ENCODE results near the gene SCNM1. TPM values are rescaled to one million over a fixed set of nuclear protein-coding genes. Genes with fewer than 3 reads are reported as not detected.
A peak's percentile ranks its signal among the peaks of the same experiment; 100 is the strongest.

The SCNM1 gene
- total RNA-seq, 2 experiments from 2014 or later: 54.1 to 70.9 TPM

GRCh38 chr1:151164732-151165280, 1.1 kb upstream of the SCNM1 start:
- Histone ChIP-seq H3K4me1 (ENCODE audit: insufficient read depth, low read length, poor library complexity, severe bottlenecking) (peaks cover 24% of the 10 kb centered on the region), H3K79me2 (ENCODE audit: insufficient read depth, low read depth, low read length) (peaks cover 13% of the 10 kb centered on the region; the same call in 1 of the 2 replicates), H3K36me3 (ENCODE audit: insufficient read depth, low read length) (peaks cover 24% of the 10 kb centered on the region), H3K9me2 (ENCODE audit: insufficient read depth, low read length) (no peaks in the 10 kb centered on the region), H4K20me1 (ENCODE audit: insufficient read depth, low read length) (no peaks in the 10 kb centered on the region), H3K4me3 (ENCODE audit: low read depth, low read length, poor library complexity, severe bottlenecking) (peak overlapping the region; percentile 90), H3K9me3 (ENCODE audit: low read length) (no peaks in the 10 kb centered on the region), H2AFZ (ENCODE audit: low read length) (0 out of 2 replicates have a peak overlapping the region, but pooled peaks have one; percentile 87), H3K4me2 (ENCODE audit: low read length) (peak overlapping the region; percentile 74), H3K27ac (ENCODE audit: low read depth, low read length, poor library complexity, severe bottlenecking) (no peak overlapping the region)
- TF ChIP-seq CTCF (conservative IDR thresholded peaks at IDR 0.05; ENCODE audit: low read length) (no peak), EZH2phosphoT487 (IDR thresholded peaks at IDR 0.05; ENCODE audit: borderline replicate concordance, low read depth, low read length) (no peak)
- ChIA-PET POLR2A (no interaction called here), CTCF (ENCODE audit: unreplicated experiment) (no interaction called here)
- intact Hi-C loops (cut with micrococcal nuclease; ENCODE audit: unreplicated experiment): no loop called here
- TSS peak; percentile 49 for BruUV-seq (replicated peaks)
- DNase-seq (ENCODE audit: low spot score): no peak

- Histone ChIP-seq H3K9me2 (ENCODE audit: insufficient read depth, low read length) (no peaks in the 10 kb centered on the region), H3K4me1 (ENCODE audit: insufficient read depth, low read length, poor library complexity, severe bottlenecking) (peaks cover 24% of the 10 kb centered on the region), H3K27ac (ENCODE audit: low read depth, low read length, poor library complexity, severe bottlenecking) (no peak overlapping the region), H3K36me3 (ENCODE audit: insufficient read depth, low read length) (peaks cover 29% of the 10 kb centered on the region), H3K4me2 (ENCODE audit: low read length) (peak overlapping the region; percentile 74), H2AFZ (ENCODE audit: low read length) (peak overlapping the region; percentile 87), H4K20me1 (ENCODE audit: insufficient read depth, low read length) (no peaks in the 10 kb centered on the region), H3K4me3 (ENCODE audit: low read depth, low read length, poor library complexity, severe bottlenecking) (peak overlapping the region; percentile 90), H3K9me3 (ENCODE audit: low read length) (no peaks in the 10 kb centered on the region), H3K79me2 (ENCODE audit: insufficient read depth, low read depth, low read length) (peaks cover 13% of the 10 kb centered on the region; the same call in 1 of the 2 replicates)
- intact Hi-C loops (cut with micrococcal nuclease; ENCODE audit: unreplicated experiment): no loop called here
- POLR2A ChIA-PET: no interaction called here
- TF ChIP-seq CTCF (conservative IDR thresholded peaks at IDR 0.05; ENCODE audit: low read length): no peak
- TF ChIP-seq EZH2phosphoT487 (IDR thresholded peaks at IDR 0.05; ENCODE audit: borderline replicate concordance, low read depth, low read length): no peak
- CTCF ChIA-PET (ENCODE audit: unreplicated experiment): no interaction called here
- DNase-seq (ENCODE audit: low spot score): no peak
- no TSS peak for BruUV-seq (replicated peaks)
These were observed 635 bp upstream of the SCNM1 start for GRCh38 chr1:151165281-151165737.

DNA sequence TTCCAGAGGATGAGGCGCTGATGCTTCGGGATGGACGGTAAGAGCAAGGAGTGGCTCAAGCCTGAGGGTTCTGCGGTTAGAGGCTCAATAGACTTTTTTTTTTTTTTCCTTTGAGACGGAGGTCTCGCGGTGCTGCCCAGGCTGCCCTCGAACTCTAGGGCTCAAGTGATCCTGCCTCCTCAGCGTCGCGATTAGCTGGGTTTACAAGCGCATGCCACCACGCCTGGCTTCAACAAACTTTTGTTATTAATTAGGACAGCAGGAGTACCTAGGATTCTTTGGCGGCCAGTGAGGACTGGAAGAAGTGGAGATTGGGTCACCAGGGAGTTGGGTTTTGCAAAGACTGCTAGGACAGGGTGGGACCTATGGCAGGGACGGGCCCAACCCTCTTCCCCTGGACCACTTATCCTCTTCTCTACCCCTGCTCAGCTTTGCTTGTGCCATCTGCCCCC, 587 bp downstream of the SCNM1 start:
- Histone ChIP-seq H3K9me2 (ENCODE audit: insufficient read depth, low read length) (no peaks in the 10 kb centered on the region), H4K20me1 (ENCODE audit: insufficient read depth, low read length) (no peaks in the 10 kb centered on the region), H3K4me1 (ENCODE audit: insufficient read depth, low read length, poor library complexity, severe bottlenecking) (peaks cover 24% of the 10 kb centered on the region), H3K4me2 (ENCODE audit: low read length) (peak overlapping the region; percentile 83), H3K36me3 (ENCODE audit: insufficient read depth, low read length) (peaks cover 34% of the 10 kb centered on the region), H3K79me2 (ENCODE audit: insufficient read depth, low read depth, low read length) (peaks cover 13% of the 10 kb centered on the region; the same call in 1 of the 2 replicates), H3K4me3 (ENCODE audit: low read depth, low read length, poor library complexity, severe bottlenecking) (peak overlapping the region; percentile 90), H3K27ac (ENCODE audit: low read depth, low read length, poor library complexity, severe bottlenecking) (peak overlapping the region; percentile 43), H2AFZ (ENCODE audit: low read length) (peak overlapping the region; percentile 64; the same call in 1 of the 2 replicates), H3K9me3 (ENCODE audit: low read length) (no peaks in the 10 kb centered on the region)
- BruUV-seq (replicated peaks): no TSS peak
- intact Hi-C loops (cut with micrococcal nuclease; ENCODE audit: unreplicated experiment): no loop called here
- no peak for TF ChIP-seq EZH2phosphoT487 (IDR thresholded peaks at IDR 0.05; ENCODE audit: borderline replicate concordance, low read depth, low read length)
- TF ChIP-seq CTCF (conservative IDR thresholded peaks at IDR 0.05; ENCODE audit: low read length): no peak
- POLR2A ChIA-PET: interaction anchor here (0.7 to 1.3 kb wide), 4 partner anchors 10 to 32 kb away, joined by 3 to 10 read pairs (median 3); partner anchors contain the start of genes PIP5K1A, TMOD4, TNFAIP8L2 and VPS72
- DNase-seq (ENCODE audit: low spot score): peak; percentile 32
- CTCF ChIA-PET (ENCODE audit: unreplicated experiment): no interaction called here
